Duodenal mucosa (tissue), 2 donors: ENCODE measurements around the gene AHI1.

ENCODE experiments used
- H3K27ac ChIP-seq: one replicate; pipeline ENCODE4 v1.7.0; 2013; ENCODE audit warnings: low read depth, low read length
- H3K27me3 ChIP-seq, 2 donors: one replicate each; pipeline ENCODE4 v1.7.0; 2013; ENCODE audit warnings: low read length in 2 of 2, control low read depth in 1 of 2; ENCODE audit not compliant: insufficient read depth in 2 of 2, control insufficient read depth in 1 of 2
- H3K36me3 ChIP-seq, 2 donors: one replicate each; pipeline ENCODE4 v1.7.0; 2013; ENCODE audit warnings: low read length in 2 of 2, control low read depth in 1 of 2; ENCODE audit not compliant: insufficient read depth in 2 of 2, control insufficient read depth in 1 of 2
- H3K4me1 ChIP-seq, 2 donors: one replicate each; pipeline ENCODE4 v1.7.0; 2013; ENCODE audit warnings: low read length in 2 of 2, control low read depth in 1 of 2; ENCODE audit not compliant: insufficient read depth in 2 of 2, control insufficient read depth in 1 of 2
- H3K4me3 ChIP-seq, 2 donors: one replicate each; pipeline ENCODE4 v1.7.0; 2013; ENCODE audit warnings: low read length in 2 of 2, low read depth in 1 of 2
- H3K9ac ChIP-seq, 2 donors: one replicate each; pipeline ENCODE4 v1.7.0; 2013; ENCODE audit warnings: low read length in 2 of 2, low read depth in 1 of 2
- H3K9me3 ChIP-seq, 2 donors: one replicate each; pipeline ENCODE4 v1.7.0; 2013; ENCODE audit warnings: low read length in 2 of 2, control low read depth in 1 of 2; ENCODE audit not compliant: control insufficient read depth in 1 of 2

The AHI1 gene

DNA sequence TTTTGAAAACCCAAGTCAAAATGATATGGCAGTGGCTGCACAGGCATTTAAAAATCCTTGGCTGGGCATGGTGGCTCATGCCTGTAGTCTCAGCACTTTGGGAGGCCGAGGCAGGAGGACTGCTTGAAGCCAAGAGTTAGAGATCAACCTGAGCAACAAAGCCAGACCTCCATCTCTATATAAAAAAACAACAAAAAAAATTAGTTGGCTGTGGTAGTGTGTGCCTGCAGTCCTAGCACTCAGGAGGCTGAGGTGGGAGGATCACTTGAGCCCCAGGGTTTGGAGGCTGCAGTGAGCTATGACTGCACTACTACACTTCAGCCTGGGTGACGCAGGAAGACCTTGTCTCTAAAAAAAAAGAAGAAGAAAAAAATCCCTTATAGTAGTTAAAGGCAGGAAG lies 173.6 kb downstream of the AHI1 start:
- no peak overlapping the region for H3K9ac ChIP-seq
- peaks cover 0 to 1% of the 10 kb centered on the region in 2 donors for H3K9me3 ChIP-seq
- no peak overlapping the region for H3K4me3 ChIP-seq
- H3K27ac ChIP-seq, result no peak overlapping the region
- H3K4me1 ChIP-seq, result peaks cover 0 to 6% of the 10 kb centered on the region in 2 donors
- H3K36me3 ChIP-seq, result no peaks in the 10 kb centered on the region
- no peaks in the 10 kb centered on the region for H3K27me3 ChIP-seq

DNA sequence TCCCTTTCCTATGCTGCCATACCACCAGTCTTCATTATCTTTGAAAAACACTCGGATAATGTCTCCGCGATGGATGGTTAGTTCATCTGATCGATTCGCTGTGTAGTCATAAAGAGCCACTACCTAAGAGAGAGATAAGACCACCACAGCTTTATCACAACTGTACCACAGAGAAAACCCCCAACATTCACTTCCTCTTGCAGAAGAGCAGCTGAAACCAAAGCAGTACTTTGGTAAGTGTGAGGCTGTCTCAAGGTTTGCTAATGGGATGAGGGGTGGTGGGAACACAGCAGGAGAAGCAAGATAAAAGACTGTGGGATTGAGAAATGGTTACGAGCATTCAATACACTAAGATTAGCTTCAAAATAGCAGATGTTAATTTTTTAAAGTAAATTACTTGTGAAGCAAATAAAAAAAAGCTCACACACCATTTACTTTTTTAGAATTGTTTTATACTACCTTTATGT lies 174.3 kb downstream of the AHI1 start:
- Histone ChIP-seq H3K9ac (no peak overlapping the region), H3K4me1 (peaks cover 0 to 6% of the 10 kb centered on the region in 2 donors), H3K9me3 (no peaks in the 10 kb centered on the region), H3K27me3 (no peaks in the 10 kb centered on the region), H3K27ac (no peak overlapping the region), H3K36me3 (no peaks in the 10 kb centered on the region), H3K4me3 (no peak overlapping the region)

DNA sequence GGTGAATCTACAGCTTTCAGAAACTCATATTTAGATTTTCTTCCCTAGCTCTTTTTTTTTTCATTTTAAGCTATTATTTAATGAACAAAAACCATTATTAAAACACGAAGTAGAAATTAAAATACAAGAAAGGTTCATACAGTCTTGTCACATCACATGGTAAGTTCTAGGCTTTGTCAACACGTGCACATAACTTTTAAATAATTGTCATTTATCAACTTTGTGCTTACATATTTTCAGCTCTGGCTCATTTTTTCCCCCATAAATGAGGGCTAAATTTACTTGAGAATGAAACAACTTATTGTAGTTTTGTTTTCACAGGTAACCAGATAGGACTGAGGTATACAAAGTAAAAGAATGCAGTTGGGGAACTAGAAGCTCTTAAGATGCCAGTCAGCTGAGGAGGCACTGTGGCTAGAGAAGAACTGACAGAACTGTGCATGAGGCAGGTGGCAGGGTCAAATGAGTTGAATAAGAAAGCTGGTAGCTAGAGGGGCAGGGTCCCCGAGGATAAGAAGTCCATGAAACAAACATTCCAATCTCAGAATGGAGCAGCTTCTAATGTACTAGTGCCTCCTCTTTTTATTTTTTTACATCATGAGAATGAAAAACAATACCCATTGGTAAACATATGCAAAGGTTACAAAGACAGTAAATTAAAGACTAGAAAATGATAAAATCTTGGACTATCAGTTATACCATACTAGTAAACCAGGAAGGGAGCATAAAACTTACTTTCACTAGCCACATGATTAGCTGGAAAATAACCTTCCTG lies 174.9 kb downstream of the AHI1 start:
- Histone ChIP-seq H3K27me3 (no peaks in the 10 kb centered on the region), H3K4me3 (no peak overlapping the region), H3K4me1 (peaks cover 0 to 6% of the 10 kb centered on the region in 2 donors), H3K9ac (no peak overlapping the region), H3K36me3 (no peaks in the 10 kb centered on the region), H3K27ac (no peak overlapping the region), H3K9me3 (no peaks in the 10 kb centered on the region)

GRCh38 chr6:135320721-135321621 lies 176.6 kb downstream of the AHI1 start:
- no peak overlapping the region for H3K27ac ChIP-seq

GRCh38 chr6:135319819-135320218 lies 177.7 kb downstream of the AHI1 start:
- no peaks in the 10 kb centered on the region for H3K9me3 ChIP-seq
- H3K36me3 ChIP-seq, result no peaks in the 10 kb centered on the region
- no peak overlapping the region for H3K4me3 ChIP-seq
- no peaks in the 10 kb centered on the region for H3K27me3 ChIP-seq
- no peaks in the 10 kb centered on the region for H3K4me1 ChIP-seq
- no peak overlapping the region for H3K9ac ChIP-seq
- no peak overlapping the region for H3K27ac ChIP-seq

More at GRCh38 chr6:135320721-135321621, 176.6 kb downstream of the AHI1 start:
- Histone ChIP-seq H3K9me3 (no peaks in the 10 kb centered on the region), H3K4me1 (peaks cover 0 to 5% of the 10 kb centered on the region in 2 donors), H3K4me3 (no peak overlapping the region), H3K36me3 (no peaks in the 10 kb centered on the region), H3K9ac (no peak overlapping the region), H3K27me3 (no peaks in the 10 kb centered on the region)

GRCh38 chr6:135318738-135319469 lies 178.6 kb downstream of the AHI1 start:
- no peak overlapping the region for H3K9ac ChIP-seq
- no peak overlapping the region for H3K4me3 ChIP-seq
- no peaks in the 10 kb centered on the region for H3K36me3 ChIP-seq
- no peaks in the 10 kb centered on the region for H3K27me3 ChIP-seq
- H3K27ac ChIP-seq, result no peak overlapping the region
- no peaks in the 10 kb centered on the region for H3K4me1 ChIP-seq
- H3K9me3 ChIP-seq, result no peaks in the 10 kb centered on the region

- no peaks in the 10 kb centered on the region for H3K27me3 ChIP-seq
- H3K9ac ChIP-seq, result no peak overlapping the region
- H3K9me3 ChIP-seq, result no peaks in the 10 kb centered on the region
- H3K27ac ChIP-seq, result no peak overlapping the region
- no peaks in the 10 kb centered on the region for H3K36me3 ChIP-seq
- H3K4me1 ChIP-seq, result peaks cover 0 to 4% of the 10 kb centered on the region in 2 donors
- no peak overlapping the region for H3K4me3 ChIP-seq
These were observed 183.0 kb downstream of the AHI1 start for GRCh38 chr6:135314543-135314942.

- Histone ChIP-seq H3K36me3 (peaks cover 0 to 4% of the 10 kb centered on the region in 2 donors), H3K27me3 (no peaks in the 10 kb centered on the region), H3K27ac (no peak overlapping the region), H3K9ac (no peak overlapping the region), H3K4me1 (peaks cover 0 to 4% of the 10 kb centered on the region in 2 donors), H3K4me3 (no peak overlapping the region), H3K9me3 (no peaks in the 10 kb centered on the region)
These were observed 185.9 kb downstream of the AHI1 start for GRCh38 chr6:135311446-135312200.

GRCh38 chr6:135310291-135310690 lies 187.2 kb downstream of the AHI1 start:
- Histone ChIP-seq H3K36me3 (peaks cover 0 to 4% of the 10 kb centered on the region in 2 donors), H3K4me1 (peaks cover 0 to 4% of the 10 kb centered on the region in 2 donors), H3K27ac (no peak overlapping the region), H3K27me3 (no peaks in the 10 kb centered on the region), H3K4me3 (no peak overlapping the region), H3K9me3 (no peaks in the 10 kb centered on the region), H3K9ac (no peak overlapping the region)
